Peyer's patch (tissue), 4 donors: ENCODE measurements around the gene KCNK4.

Source experiments
- CTCF ChIP-seq, 6 experiments: fragments of 450-650 bp in 4 of 6; fragments of 200-600 bp in 2 of 6; sonication (generic) in 1 of 6; IDR thresholded peaks; one replicate each; pipeline ENCODE4 v1.5.1; 2017 to 2019; ENCODE audit warnings: antibody characterized with exemption in 6 of 6, mild to moderate bottlenecking in 3 of 6, moderate library complexity in 1 of 6
- POLR2A ChIP-seq, 2 donors: fragments of 450-650 bp; IDR thresholded peaks; one replicate each; pipeline ENCODE4 v1.5.1; 2017; ENCODE audit warnings: antibody characterized with exemption in 2 of 2, mild to moderate bottlenecking in 2 of 2, moderate library complexity in 2 of 2

DNA sequence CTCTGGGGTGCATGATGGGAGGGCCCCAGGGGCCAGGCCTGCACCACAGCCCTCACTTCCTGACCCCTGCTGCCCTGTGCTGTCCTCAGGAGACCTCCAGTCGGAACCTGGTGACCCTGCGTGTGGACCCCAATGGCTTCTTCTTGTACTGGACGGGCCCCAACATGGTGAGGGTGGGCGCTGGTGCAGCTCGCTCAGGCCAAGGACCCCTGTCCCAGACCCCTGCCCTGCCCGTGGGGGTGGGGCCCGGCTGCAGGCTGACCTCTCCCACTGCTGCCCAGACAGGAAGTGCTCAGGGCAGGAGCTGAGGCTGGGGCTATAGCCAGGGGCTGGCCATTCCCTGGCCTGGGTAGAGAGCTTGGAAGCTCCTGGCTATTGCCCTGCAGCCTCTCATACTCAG lies 36.8 kb upstream of the KCNK4 start:
- TF ChIP-seq CTCF (IDR thresholded peaks at IDR 0.05) (no peak), POLR2A (IDR thresholded peaks at IDR 0.05) (no peak)
